Hepatocyte (in vitro differentiated cells): ENCODE data around the gene DIP2C.

Experiments
- EZH2 ChIP-seq: fragments of 200-600 bp; sonication (generic); IDR thresholded peaks from 2 replicates; pipeline ENCODE4 v1.6.1; 2016; ENCODE audit warnings: antibody characterized with exemption, mild to moderate bottlenecking, borderline replicate concordance
- EZH2phosphoT487 ChIP-seq: fragments of 200-600 bp; sonication (generic); IDR thresholded peaks from one replicate; pipeline ENCODE4 v1.6.1; 2018; ENCODE audit warnings: antibody characterized with exemption, mild to moderate bottlenecking, low read depth, moderate library complexity; ENCODE audit not compliant: unreplicated experiment, severe bottlenecking
- TF ChIP-seq, protein P1 (sequence below): fragments of 200-600 bp; sonication (generic); IDR thresholded peaks from 2 replicates; pipeline ENCODE4 v1.5.1; 2016; ENCODE audit warnings: antibody characterized with exemption, mild to moderate bottlenecking; ENCODE audit not compliant: poor library complexity

DNA sequence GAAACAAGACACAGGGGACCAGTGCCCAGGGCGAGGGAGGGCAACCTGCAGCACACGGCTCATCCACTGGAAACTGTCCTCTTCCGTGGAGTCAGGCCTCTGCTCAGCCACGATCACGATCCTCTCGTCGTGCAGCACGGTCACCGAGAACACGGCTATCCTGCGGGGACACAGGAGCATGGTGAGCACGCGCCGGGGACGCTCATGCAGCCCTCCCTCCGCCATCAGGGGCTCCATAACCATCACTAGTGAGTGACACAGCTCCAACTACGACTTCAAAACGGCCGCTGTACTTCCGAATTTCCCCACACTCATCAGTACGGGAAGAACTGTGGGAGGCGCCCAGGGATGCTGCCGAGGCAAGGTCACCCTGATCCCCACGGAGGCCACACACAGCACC, 326.3 kb downstream of the DIP2C start:
- TF ChIP-seq, protein P1, sequence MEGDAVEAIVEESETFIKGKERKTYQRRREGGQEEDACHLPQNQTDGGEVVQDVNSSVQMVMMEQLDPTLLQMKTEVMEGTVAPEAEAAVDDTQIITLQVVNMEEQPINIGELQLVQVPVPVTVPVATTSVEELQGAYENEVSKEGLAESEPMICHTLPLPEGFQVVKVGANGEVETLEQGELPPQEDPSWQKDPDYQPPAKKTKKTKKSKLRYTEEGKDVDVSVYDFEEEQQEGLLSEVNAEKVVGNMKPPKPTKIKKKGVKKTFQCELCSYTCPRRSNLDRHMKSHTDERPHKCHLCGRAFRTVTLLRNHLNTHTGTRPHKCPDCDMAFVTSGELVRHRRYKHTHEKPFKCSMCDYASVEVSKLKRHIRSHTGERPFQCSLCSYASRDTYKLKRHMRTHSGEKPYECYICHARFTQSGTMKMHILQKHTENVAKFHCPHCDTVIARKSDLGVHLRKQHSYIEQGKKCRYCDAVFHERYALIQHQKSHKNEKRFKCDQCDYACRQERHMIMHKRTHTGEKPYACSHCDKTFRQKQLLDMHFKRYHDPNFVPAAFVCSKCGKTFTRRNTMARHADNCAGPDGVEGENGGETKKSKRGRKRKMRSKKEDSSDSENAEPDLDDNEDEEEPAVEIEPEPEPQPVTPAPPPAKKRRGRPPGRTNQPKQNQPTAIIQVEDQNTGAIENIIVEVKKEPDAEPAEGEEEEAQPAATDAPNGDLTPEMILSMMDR, result no peak
- TF ChIP-seq EZH2 (no peak), EZH2phosphoT487 (no peak)
